GM21723 (cell line): Measurements from ENCODE around the gene ARHGAP10.
"Not testable (repeated sequence)": the region's sequence is repeated elsewhere in the genome, so short reads cannot be mapped to it uniquely, and the experiment has no call there.

Experiments
- ATAC-seq: cut with Tn5 transposase; IDR thresholded peaks from one replicate; pipeline ENCODE4 v1.9.1; 2021; ENCODE audit warnings: mild to moderate bottlenecking, moderate library complexity; ENCODE audit not compliant: unreplicated experiment

ARHGAP10 gene

DNA sequence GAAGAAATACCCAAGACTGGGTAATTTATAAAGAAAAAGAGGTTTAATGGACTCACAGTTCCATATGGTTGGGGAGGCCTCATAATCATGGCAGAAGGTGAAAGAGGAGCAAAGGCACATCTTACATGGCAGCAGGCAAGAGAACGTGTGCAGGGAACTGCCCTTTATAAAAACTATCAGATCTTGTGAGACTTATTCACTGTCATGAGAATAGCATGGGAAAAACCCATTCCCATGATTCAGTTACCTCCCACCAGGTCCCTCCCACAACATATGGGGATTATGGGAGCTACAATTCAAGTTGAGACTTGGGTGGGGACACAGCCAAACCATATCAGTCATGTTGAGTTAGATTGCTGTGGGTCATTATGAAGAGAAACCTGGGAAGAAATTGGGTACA is 153.3 kb downstream of the ARHGAP10 start:
- not testable (repeated sequence) for ATAC-seq

- no peak for ATAC-seq
Measured at GRCh38 chr4:147891476-147892115, 159.7 kb downstream of the ARHGAP10 start.

- no peak for ATAC-seq
Measured at GRCh38 chr4:147899512-147899911, 167.6 kb downstream of the ARHGAP10 start.

GRCh38 chr4:147901388-147901787 is 169.5 kb downstream of the ARHGAP10 start:
- ATAC-seq, result no peak

- no peak for ATAC-seq
Measured at GRCh38 chr4:147901916-147902315, 170.0 kb downstream of the ARHGAP10 start.

GRCh38 chr4:147909225-147909624 is 177.3 kb downstream of the ARHGAP10 start:
- no peak for ATAC-seq

DNA sequence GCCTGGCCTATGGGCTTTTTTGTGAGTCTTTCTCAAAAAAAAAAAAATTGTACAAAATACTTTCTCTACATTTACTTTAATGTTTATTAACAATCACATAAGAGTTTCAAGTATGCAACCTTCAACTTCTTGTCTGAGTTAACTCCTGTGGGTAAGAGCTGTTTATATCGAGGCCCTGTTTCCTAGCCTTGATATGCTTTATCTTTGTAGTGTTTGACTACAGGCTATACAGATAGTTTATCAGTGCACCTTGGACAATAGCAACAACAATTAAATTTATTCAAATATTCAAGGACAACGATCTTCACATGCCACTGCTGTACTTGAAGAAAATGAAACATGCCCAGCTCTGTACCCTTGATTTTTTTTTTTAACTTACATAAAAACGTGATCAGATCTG is 178.4 kb downstream of the ARHGAP10 start:
- no peak for ATAC-seq

DNA sequence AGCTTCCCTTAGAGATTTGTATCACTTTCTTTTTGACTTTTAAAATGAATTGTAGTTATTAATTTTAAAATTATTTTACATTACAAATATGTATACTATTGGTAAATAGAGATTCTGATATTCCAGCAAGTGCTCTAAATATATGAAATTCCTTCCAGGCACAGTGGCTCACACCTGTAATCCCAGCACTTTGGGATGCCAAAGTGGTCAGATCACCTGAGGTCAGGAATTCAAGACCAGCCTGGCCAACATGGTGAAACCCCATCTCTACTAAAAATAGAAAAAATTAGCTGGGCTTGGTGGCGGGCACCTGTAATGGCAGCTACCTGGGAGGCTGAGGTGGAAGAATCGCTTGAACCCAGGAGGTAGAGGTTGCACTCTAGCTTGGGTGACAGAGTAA is 180.2 kb downstream of the ARHGAP10 start:
- not testable (repeated sequence) for ATAC-seq

DNA sequence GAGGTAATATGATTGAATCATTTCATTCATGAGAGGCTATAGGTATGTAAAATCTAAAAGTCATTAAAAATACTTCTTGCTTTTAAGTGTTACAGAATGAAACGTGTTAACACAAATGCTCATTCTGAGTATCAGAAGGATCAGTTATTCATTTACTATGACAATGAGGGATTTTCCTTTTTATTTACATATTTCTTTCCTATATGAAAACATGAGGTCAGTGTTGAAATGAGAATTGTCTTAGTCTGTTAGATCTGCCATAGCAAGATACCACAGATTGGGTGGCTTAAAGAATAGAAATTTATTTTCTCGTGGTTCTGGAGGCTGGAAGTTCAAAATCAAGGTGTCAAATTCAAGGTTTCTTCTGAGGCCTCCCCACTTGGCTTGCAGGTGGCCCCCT is 181.2 kb downstream of the ARHGAP10 start:
- no peak for ATAC-seq

DNA sequence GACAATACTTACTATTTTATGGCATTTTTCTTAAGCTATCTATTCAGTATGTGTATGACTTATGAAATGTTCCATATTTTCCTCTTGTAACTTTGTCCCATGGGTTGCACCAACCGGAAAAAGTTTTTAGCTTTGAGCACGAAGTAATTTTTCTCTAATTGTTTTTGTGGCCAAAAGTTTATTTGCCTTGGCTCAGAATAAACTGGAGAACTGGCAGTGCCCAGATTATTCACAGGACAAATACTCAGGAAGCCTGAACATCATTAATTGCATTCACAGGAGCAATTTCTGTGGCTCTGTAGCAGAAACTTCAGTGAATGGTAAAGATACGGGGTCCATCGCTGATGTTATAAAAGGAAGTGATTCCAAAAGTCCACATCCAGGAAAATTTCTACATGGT is 184.5 kb downstream of the ARHGAP10 start:
- ATAC-seq, result no peak

DNA sequence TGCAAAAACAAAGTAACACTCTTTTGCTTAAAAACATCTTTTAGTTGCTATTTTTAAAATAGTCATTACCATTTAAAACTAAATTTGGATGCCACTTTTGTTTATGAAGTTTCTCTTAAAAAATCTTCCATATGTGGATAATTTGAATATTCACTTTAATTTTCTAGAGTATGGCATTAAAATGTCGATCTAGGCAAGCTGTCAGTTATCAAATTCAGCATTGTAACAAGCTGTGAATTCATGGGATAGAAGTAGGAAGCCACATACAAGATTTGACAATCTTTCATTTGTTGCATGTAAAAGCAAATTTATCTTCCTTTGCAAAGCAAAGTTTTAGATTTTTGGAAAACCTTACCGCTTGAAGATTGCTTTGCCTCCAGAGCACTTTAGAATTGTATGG is 191.5 kb downstream of the ARHGAP10 start:
- no peak for ATAC-seq

GRCh38 chr4:147923854-147924253 is 192.0 kb downstream of the ARHGAP10 start:
- ATAC-seq, result no peak

DNA sequence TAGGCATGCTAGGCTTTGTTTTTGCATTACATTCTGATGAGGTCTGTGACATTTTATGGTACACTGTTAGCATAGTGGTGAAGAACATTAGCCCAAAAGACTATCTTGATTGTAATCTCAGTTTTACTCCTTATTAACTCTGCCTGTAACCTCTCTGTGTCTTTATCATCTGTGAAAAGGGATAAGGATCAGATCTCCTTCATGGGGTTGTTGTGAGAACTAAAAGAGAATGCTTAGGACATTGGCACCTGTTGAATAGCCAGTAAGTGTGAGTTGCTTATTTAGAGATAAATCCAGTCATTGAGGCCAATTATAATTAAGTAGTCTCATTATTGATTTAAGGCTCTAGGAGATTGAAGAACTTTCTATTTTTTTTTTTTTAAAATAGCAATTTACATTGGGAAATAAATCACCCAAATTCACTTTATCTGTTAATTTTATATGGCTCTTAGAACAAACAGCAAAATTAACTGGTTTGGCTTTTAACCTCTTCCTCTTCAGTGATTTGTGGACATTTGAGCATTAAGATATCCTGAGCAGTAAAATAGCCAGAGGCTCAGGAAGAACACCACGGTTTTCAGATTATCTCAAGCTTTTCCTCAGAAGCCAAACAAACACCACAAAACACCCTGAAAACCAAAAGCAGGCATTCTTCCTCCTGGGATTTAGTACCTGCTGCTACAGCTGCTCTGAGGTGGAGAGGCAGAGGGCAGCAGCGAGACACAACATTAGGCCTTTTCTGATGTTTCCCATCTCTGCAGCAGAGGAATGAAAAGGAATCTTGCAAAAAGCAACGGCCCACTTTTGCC is 192.9 kb downstream of the ARHGAP10 start:
- no peak for ATAC-seq

DNA sequence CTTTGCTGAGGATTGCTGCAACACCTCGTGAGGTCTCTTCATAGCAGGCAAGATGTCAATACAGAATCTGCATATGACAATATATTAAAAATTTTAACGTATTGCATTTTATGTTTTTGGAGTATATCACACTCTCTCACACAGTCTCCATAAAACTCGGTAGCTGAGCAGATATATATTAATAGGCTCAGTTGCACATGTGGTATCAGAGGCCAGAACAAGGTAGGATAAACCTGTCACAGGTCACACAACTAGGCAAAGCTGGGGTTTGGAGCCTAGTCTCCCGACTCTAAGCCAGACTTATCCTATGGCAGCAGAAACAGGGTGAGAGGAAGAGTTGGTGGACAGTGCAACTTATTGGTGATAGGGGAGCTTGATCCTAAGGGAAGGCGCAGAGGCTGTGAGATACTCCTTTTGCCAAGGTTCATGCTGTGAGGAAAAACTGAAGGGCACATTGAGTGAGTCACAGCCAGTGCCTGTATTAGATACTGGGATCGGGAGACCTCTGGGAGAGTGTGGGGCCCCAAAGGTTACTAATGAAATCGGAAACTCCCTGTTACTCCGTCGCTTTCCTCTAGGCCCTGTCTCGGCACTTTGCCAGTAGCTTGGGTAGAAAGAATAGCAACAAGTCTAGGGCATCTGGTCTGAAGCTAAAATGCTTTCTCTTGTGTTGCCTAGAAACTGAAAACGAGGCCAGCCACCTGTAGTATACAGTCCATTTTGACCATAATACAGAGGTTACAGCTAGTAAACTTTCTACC is 195.7 kb downstream of the ARHGAP10 start:
- ATAC-seq, result no peak

- ATAC-seq, result no peak
Measured at GRCh38 chr4:147928400-147928799, 196.5 kb downstream of the ARHGAP10 start.

DNA sequence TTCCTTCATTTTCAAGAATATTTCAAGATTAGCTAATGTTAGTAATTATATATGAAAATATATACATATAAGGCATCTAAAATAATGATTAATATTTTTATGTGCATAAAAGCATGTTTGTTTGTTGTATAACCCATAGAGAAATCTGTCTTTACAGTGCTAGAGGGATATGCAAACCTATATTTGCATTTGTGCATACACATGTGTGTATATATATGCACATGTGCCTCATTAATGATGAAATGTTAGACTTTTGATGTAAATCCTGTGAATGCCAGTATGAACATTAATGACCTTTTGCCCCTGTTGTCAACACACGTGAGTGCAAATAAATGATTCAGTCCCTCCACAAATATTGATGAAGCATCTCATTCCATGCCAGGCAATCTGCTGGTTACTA is 197.9 kb downstream of the ARHGAP10 start:
- no peak for ATAC-seq

GRCh38 chr4:147933316-147933715 is 201.4 kb downstream of the ARHGAP10 start:
- ATAC-seq, result no peak

- no peak for ATAC-seq
Measured at GRCh38 chr4:147933779-147934178, 201.9 kb downstream of the ARHGAP10 start.

GRCh38 chr4:147938496-147938895 is 206.6 kb downstream of the ARHGAP10 start:
- ATAC-seq, result no peak

- no peak for ATAC-seq
Measured at GRCh38 chr4:147940171-147940570, 208.3 kb downstream of the ARHGAP10 start.

- ATAC-seq, result no peak
Measured at GRCh38 chr4:147941373-147941772, 209.5 kb downstream of the ARHGAP10 start.

GRCh38 chr4:147942729-147943128 is 210.8 kb downstream of the ARHGAP10 start:
- peak; percentile 51 for ATAC-seq
